GM18505 (cell line): ENCODE data around the gene RUNDC1.

Experiments used
- ATAC-seq: cut with Tn5 transposase; IDR thresholded peaks from one replicate; pipeline ENCODE4 v1.9.1; 2021; ENCODE audit not compliant: unreplicated experiment
- POLR2A ChIP-seq: IDR thresholded peaks from 4 replicates; pipeline ENCODE4 v1.6.1; 2011; ENCODE audit warnings: borderline replicate concordance; ENCODE audit not compliant: insufficient read depth, insufficient read length; ENCODE audit errors: extremely low read depth

The RUNDC1 gene

DNA sequence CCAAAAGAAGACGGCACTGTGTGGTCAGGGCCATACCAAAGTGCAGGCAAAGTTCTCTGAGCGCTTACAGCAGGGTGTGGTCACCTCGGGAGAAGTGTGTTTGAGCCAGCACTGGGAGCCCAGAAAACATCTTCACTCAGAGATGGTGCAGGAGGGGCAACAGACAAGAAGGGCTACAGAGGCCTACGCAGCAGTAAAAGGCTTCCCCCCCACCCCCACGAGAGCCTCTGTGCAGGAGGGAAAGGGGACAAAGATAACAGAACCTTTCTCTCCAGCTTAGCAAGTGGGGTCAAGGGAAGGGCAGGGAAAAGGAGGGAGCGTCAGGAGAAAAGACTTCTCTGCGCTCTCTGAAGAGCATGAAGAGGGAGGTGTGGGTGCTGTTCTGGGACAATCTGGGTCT, 39.1 kb downstream of the RUNDC1 start:
- no peak for TF ChIP-seq POLR2A
- ATAC-seq = no peak

DNA sequence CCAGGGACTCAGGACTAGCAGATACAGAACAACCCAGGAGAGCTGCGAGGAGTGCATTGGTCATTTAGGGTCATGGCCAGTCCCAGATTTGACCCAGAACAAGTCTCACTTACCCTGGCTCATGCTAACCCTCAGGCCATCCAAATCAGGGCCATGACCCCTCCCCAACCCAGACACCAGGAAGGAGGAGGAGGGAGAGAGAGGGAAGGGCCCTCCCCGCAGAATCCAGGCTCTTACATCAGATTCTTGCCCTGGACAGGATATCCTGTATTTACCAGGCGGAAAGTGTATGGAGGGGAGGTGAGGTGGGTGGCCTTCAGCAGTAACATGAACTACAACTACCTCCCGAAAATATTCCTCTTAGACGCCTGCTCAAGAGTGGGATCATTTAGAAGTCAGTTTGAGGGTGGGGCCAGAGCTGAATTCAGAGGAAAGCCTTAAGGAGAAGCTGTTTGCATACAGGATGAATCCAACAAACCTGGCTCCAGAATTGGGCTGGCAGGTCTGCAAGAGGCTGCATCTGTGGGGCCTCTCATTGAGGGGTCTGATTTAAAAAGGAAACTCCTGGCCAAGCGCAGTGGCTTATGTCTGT, 39.8 kb downstream of the RUNDC1 start:
- no peak for TF ChIP-seq POLR2A
- no peak for ATAC-seq

DNA sequence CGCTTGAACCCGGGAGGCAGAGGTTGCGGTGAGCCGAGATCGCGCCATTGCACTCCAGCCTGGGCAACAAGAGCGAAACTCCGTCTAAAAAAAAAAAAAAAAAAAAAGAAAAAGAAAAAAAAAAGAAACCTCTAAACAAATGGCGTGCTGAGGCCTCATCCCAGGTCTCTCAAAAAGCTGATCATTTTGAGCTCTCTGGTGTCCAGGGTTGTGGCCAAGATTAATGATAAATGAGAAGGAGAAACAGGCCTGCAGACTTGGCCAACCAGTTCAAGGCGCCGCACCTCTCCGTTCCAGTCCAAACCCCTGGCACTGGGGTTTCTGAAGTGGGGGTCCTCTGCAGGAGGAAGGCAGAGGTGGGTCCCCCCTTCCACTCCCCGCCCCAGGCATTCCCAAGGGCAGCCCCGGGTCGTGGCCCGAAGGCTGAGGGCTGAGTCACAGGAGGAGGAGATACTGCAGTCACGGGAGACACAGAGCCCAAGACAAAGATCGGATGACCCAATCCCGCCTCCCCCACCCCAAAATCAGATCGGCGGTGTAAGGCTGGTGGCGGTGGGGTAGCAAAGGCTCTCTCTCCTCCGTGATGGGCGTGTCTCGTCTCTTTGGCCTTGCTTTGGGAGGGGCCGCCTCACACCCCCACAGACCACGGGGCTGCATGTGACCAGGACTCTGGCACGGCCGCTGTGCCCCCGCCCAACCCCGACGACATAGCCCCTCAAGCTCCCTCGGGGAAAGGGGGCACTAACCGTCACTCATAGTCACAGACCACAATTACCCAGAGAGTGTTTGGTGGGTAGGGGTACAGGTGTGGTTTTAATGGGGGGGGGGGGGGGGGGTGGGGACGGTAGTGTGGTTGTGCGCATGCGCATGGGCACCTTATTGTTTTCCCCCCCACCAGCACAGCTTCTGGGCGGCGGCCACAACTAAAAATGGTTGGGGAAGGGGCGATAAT, 40.7 kb downstream of the RUNDC1 start:
- ATAC-seq = no peak
- TF ChIP-seq POLR2A = no peak

- no peak for ATAC-seq
- TF ChIP-seq POLR2A = no peak
These were observed 41.6 kb downstream of the RUNDC1 start, which contains the start of gene VAT1 for GRCh38 chr17:43021741-43022512. Gene VAT1, minus strand, starts transcription at chr17:43022385. Its CDS starts 63 bp downstream, at chr17:43022322.

DNA sequence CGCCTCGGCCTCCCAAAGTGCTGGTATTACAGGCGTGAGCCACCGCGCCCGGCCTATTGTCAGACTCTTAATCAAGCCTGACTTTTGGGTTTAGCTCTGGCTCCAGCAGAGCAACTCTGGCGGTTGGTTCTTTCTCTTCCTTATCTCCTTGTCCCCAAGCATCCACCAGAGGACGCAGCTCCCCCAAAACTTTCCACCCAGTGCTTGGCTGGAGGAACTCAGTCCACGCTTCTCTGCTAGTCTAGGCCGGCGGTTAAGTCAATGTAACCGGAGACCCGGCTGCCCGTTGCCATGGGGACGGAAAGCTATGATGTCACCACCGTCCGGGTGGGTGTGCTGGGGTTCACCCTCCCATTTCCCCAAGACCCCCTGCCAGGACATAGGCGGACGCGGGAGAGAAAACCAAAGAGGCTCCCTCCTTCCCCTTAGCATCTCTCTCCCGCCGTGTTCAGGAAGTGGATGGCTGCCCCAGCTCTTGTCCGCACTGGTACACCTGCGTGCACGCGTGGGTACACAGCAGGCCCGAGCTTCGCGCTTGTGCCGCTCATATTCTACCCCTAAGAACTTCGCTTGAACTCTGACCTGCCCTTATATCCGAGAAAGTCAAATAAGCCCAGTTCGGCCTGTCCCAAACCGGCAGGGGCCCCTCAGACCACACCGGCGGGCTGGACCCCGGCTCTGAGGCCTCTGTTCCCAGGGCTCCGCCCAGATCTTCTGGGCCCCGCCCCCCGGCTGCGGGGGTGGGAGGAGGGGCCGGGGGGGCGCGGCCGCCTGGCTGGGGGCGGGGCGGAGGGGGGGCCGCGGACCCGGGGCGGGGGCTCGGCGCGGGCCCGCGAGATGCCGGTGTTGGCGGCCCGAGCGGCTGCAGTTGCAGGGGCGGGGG, 44.3 kb downstream of the RUNDC1 start, which contains the start of gene RND2:
RND2 (plus strand) TSS at position 825 of the 883 bp plus-strand sequence. CDS start 117 bp downstream, outside the sequence.
- no peak for TF ChIP-seq POLR2A
- ATAC-seq = no peak

- no peak for TF ChIP-seq POLR2A
- no peak for ATAC-seq
These were observed 44.9 kb downstream of the RUNDC1 start for GRCh38 chr17:43025290-43025657.

- TF ChIP-seq POLR2A = no peak
- no peak for ATAC-seq
These were observed 45.6 kb downstream of the RUNDC1 start for GRCh38 chr17:43025766-43026537.

- no peak for ATAC-seq
These were observed 46.2 kb downstream of the RUNDC1 start for GRCh38 chr17:43026595-43026994.

GRCh38 chr17:43027091-43028032, 47.0 kb downstream of the RUNDC1 start:
- no peak for TF ChIP-seq POLR2A
- ATAC-seq = no peak

More at GRCh38 chr17:43026595-43026994, 46.2 kb downstream of the RUNDC1 start:
- no peak for TF ChIP-seq POLR2A

DNA sequence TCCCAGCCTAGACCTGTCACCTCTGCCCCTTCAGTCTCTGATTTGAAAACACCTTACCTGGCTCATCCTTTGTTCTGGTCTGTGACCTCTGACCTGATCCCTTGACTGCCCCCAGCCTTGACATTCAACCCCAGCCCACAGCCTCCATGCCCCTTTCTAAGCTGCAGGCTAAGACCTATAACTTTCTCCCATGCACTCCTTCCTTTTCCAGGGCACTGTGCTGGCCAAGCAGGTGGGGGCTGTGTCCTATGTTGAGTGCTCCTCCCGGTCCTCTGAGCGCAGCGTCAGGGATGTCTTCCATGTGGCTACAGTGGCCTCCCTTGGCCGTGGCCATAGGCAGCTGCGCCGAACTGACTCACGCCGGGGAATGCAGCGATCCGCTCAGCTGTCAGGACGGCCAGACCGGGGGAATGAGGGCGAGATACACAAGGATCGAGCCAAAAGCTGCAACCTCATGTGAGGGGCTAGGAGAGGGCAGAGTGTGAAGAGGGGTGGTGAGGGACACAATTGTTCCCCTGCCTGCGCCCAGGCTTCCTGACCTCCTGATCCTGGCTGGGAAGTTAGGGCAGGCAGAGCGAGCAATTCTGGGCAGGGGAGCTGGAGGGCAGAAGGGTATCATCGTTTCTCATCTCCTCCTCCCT, 48.0 kb downstream of the RUNDC1 start:
- no peak for ATAC-seq
- no peak for TF ChIP-seq POLR2A
